Smooth muscle cell (in vitro differentiated cells): Measurements from ENCODE around the gene IFT88. TPM values are rescaled to one million over a fixed set of nuclear protein-coding genes. Genes with fewer than 3 reads are reported as not detected.

ENCODE experiments used
- DNase-seq: peaks from one replicate; lab custom pipeline; 2025; ENCODE audit not compliant: unreplicated experiment; lab: John Stamatoyannopoulos, UW
- H2AFZ ChIP-seq: fragments of 200-600 bp; sonication (generic); 2 replicates; pipeline ENCODE4 v1.6.0; 2016; ENCODE audit warnings: antibody characterized with exemption, low read depth, mild to moderate bottlenecking
- H3F3A ChIP-seq: fragments of 200-600 bp; sonication (generic); 2 replicates; pipeline ENCODE4 v1.6.0; 2017; ENCODE audit warnings: antibody characterized with exemption, low read depth
- H3K27ac ChIP-seq: fragments of 200-600 bp; sonication (generic); 2 replicates; pipeline ENCODE4 v1.5.1; 2016; ENCODE audit warnings: low read depth, mild to moderate bottlenecking
- H3K27me3 ChIP-seq: fragments of 200-600 bp; sonication (generic); 2 replicates; pipeline ENCODE4 v1.6.1; 2016; ENCODE audit warnings: low read depth, mild to moderate bottlenecking
- H3K36me3 ChIP-seq: fragments of 200-600 bp; sonication (generic); 2 replicates; pipeline ENCODE4 v1.5.1; 2016; ENCODE audit warnings: low read depth
- H3K4me1 ChIP-seq: fragments of 200-600 bp; sonication (generic); 2 replicates; pipeline ENCODE4 v1.5.1; 2016; ENCODE audit warnings: low read depth
- H3K4me2 ChIP-seq: fragments of 200-600 bp; sonication (generic); 2 replicates; pipeline ENCODE4 v1.6.0; 2016; ENCODE audit warnings: mild to moderate bottlenecking
- H3K4me3 ChIP-seq: fragments of 200-600 bp; sonication (generic); 2 replicates; pipeline ENCODE4 v1.5.1; 2016; ENCODE audit warnings: mild to moderate bottlenecking
- H3K79me2 ChIP-seq: fragments of 200-600 bp; sonication (generic); 2 replicates; pipeline ENCODE4 v1.6.0; 2016; ENCODE audit warnings: low read depth, mild to moderate bottlenecking
- H3K9ac ChIP-seq: fragments of 200-600 bp; sonication (generic); 2 replicates; pipeline ENCODE4 v1.6.0; 2016; ENCODE audit warnings: low read depth
- H3K9me3 ChIP-seq: fragments of 200-600 bp; sonication (generic); replicated peaks from 2 replicates; pipeline ENCODE4 v1.5.1; 2016; ENCODE audit warnings: low read depth
- H4K20me1 ChIP-seq: fragments of 200-600 bp; sonication (generic); 2 replicates; pipeline ENCODE4 v1.6.0; 2016; ENCODE audit warnings: low read depth
- CTCF ChIP-seq: fragments of 200-600 bp; sonication (generic); IDR thresholded peaks from 2 replicates; pipeline ENCODE4 v1.5.1; 2017; ENCODE audit warnings: borderline replicate concordance, mild to moderate bottlenecking, antibody characterized with exemption; ENCODE audit not compliant: insufficient read depth, poor library complexity, severe bottlenecking
- WGBS: methylation state at CpG from one replicate; pipeline ENCODE4 v1.1.7; 2016; ENCODE audit warnings: low lambda C conversion rate; 5-methylcytosine and 5-hydroxymethylcytosine counted together
- polyA plus RNA-seq: library from polyadenylated mRNA; unstranded; fragments of >200 nt; fragmentation: Nextera tagmentation; extraction: Ambion mirVana; gene quantifications from 2 replicates; pipeline ENCODE4 v1.2.1, GENCODE V29; 2016
- total RNA-seq: library from RNA; depleted of rRNA; stranded (reverse); fragments of >200 nt; gene quantifications from 2 replicates; pipeline ENCODE4 v1.2.3, GENCODE V29; 2014

Gene IFT88
- total and polyA plus RNA-seq, 2 experiments from 2014 or later = 9.0 to 13.4 TPM

GRCh38 chr13:20633802-20634201 is 66.8 kb downstream of the IFT88 start:
- H3K36me3 ChIP-seq = no peaks in the 10 kb centered on the region
- no peak for DNase-seq

GRCh38 chr13:20636079-20636478 is 69.1 kb downstream of the IFT88 start:
- Histone ChIP-seq H3K27ac (no peak overlapping the region), H3K4me1 (no peaks in the 10 kb centered on the region), H3K4me2 (no peak overlapping the region), H4K20me1 (no peaks in the 10 kb centered on the region), H2AFZ (no peak overlapping the region), H3K79me2 (no peaks in the 10 kb centered on the region), H3K9ac (no peak overlapping the region), H3F3A (no peaks in the 10 kb centered on the region), H3K9me3 (no peaks in the 10 kb centered on the region), H3K27me3 (no peaks in the 10 kb centered on the region), H3K36me3 (no peaks in the 10 kb centered on the region), H3K4me3 (no peak overlapping the region)
- no peak for DNase-seq
- no peak for TF ChIP-seq CTCF
- WGBS = 100% methylated on average over 1 of the region's 1 CpG

More at GRCh38 chr13:20633802-20634201, 66.8 kb downstream of the IFT88 start:
- no peaks in the 10 kb centered on the region for H3K79me2 ChIP-seq
- no peaks in the 10 kb centered on the region for H4K20me1 ChIP-seq
- no peaks in the 10 kb centered on the region for H3K4me1 ChIP-seq
- WGBS = 93% methylated on average over 3 of the region's 3 CpGs
- no peak overlapping the region for H3K27ac ChIP-seq
- H3K27me3 ChIP-seq = no peaks in the 10 kb centered on the region
- no peak overlapping the region for H2AFZ ChIP-seq
- no peaks in the 10 kb centered on the region for H3K9me3 ChIP-seq
- H3F3A ChIP-seq = no peaks in the 10 kb centered on the region
- H3K4me3 ChIP-seq = no peak overlapping the region
- no peak for TF ChIP-seq CTCF
- H3K9ac ChIP-seq = no peak overlapping the region
- no peak overlapping the region for H3K4me2 ChIP-seq

GRCh38 chr13:20637811-20638210 is 70.9 kb downstream of the IFT88 start:
- no peaks in the 10 kb centered on the region for H3K36me3 ChIP-seq
- no peak overlapping the region for H3K9ac ChIP-seq
- no peak overlapping the region for H2AFZ ChIP-seq
- H3K27me3 ChIP-seq = no peaks in the 10 kb centered on the region
- WGBS = 96% methylated on average over 5 of the region's 5 CpGs
- no peak overlapping the region for H3K4me2 ChIP-seq
- no peaks in the 10 kb centered on the region for H3K79me2 ChIP-seq
- H3K4me1 ChIP-seq = no peaks in the 10 kb centered on the region
- no peak overlapping the region for H3K4me3 ChIP-seq
- DNase-seq = no peak
- no peaks in the 10 kb centered on the region for H4K20me1 ChIP-seq
- H3F3A ChIP-seq = no peaks in the 10 kb centered on the region
- no peaks in the 10 kb centered on the region for H3K9me3 ChIP-seq
- H3K27ac ChIP-seq = no peak overlapping the region
- no peak for TF ChIP-seq CTCF

- Histone ChIP-seq H3K27ac (no peak overlapping the region), H3K36me3 (no peaks in the 10 kb centered on the region), H4K20me1 (no peaks in the 10 kb centered on the region), H2AFZ (no peak overlapping the region), H3K9ac (no peak overlapping the region), H3K4me1 (no peaks in the 10 kb centered on the region), H3K4me3 (no peak overlapping the region), H3K79me2 (no peaks in the 10 kb centered on the region), H3K4me2 (no peak overlapping the region), H3F3A (no peaks in the 10 kb centered on the region), H3K27me3 (no peaks in the 10 kb centered on the region), H3K9me3 (no peaks in the 10 kb centered on the region)
- 98% methylated on average over 2 of the region's 2 CpGs for WGBS
- DNase-seq = no peak
- TF ChIP-seq CTCF = no peak
These were observed 80.8 kb downstream of the IFT88 start for GRCh38 chr13:20647758-20648157.
